Neural cell (in vitro differentiated cells): ENCODE measurements around the gene GALNT12. TPM values are rescaled to one million over a fixed set of nuclear protein-coding genes. Genes with fewer than 3 reads are reported as not detected.

ENCODE experiments used
- H2AFZ ChIP-seq: fragments of 200-600, 300-800 bp; sonication (generic), shearing (Covaris generic); 2 replicates; pipeline ENCODE4 v1.6.0; 2014; ENCODE audit warnings: low read depth, mild to moderate bottlenecking, antibody characterized with exemption, low read length, moderate library complexity
- H3F3A ChIP-seq: fragments of 200-600 bp; shearing (Covaris generic); 2 replicates; pipeline ENCODE4 v1.6.1; 2016; ENCODE audit warnings: mild to moderate bottlenecking, moderate library complexity, mixed read lengths, antibody characterized with exemption, low read length; ENCODE audit not compliant: insufficient read depth, poor library complexity, severe bottlenecking
- H3K27ac ChIP-seq: fragments of 200-600, 300-800 bp; sonication (generic), shearing (Covaris generic); 2 replicates; pipeline ENCODE4 v1.5.1; 2014; ENCODE audit warnings: mild to moderate bottlenecking, low read length, moderate library complexity
- H3K27me3 ChIP-seq: fragments of 300-800, 200-600 bp; sonication (generic), shearing (Covaris generic); 2 replicates; pipeline ENCODE4 v1.6.0; 2014; ENCODE audit warnings: mild to moderate bottlenecking, low read depth, low read length, moderate library complexity; ENCODE audit not compliant: insufficient read depth
- H3K36me3 ChIP-seq: fragments of 300-800, 200-600 bp; sonication (generic), shearing (Covaris generic); 2 replicates; pipeline ENCODE4 v1.5.1; 2014; ENCODE audit warnings: mild to moderate bottlenecking, antibody characterized with exemption, low read length, moderate library complexity; ENCODE audit not compliant: insufficient read depth
- H3K4me2 ChIP-seq: fragments of 300-800, 200-600 bp; sonication (generic), shearing (Covaris generic); 2 replicates; pipeline ENCODE4 v1.6.0; 2014; ENCODE audit warnings: mild to moderate bottlenecking, low read length
- H3K4me3 ChIP-seq: fragments of 300-800, 200-600 bp; sonication (generic), shearing (Covaris generic); 2 replicates; pipeline ENCODE4 v1.5.1; 2014; ENCODE audit warnings: mild to moderate bottlenecking, low read length, moderate library complexity
- H3K79me2 ChIP-seq: fragments of 200-600 bp; shearing (Covaris generic); replicated peaks from 2 replicates; pipeline ENCODE4 v1.6.0; 2014; ENCODE audit warnings: mild to moderate bottlenecking, low read length, moderate library complexity; ENCODE audit not compliant: insufficient read depth
- H3K9ac ChIP-seq: fragments of 300-800, 200-600 bp; sonication (generic), shearing (Covaris generic); 2 replicates; pipeline ENCODE4 v1.6.1; 2016; ENCODE audit warnings: mild to moderate bottlenecking, low read length, mixed read lengths
- H3K9me2 ChIP-seq: fragments of 200-600 bp; shearing (Covaris generic); 2 replicates; pipeline ENCODE4 v1.6.1; 2016; ENCODE audit warnings: mild to moderate bottlenecking, low read length, mixed read lengths; ENCODE audit not compliant: insufficient read depth
- H3K9me3 ChIP-seq: fragments of 200-600, 300-800 bp; sonication (generic), shearing (Covaris generic); 2 replicates; pipeline ENCODE4 v1.6.1; 2016; ENCODE audit warnings: mild to moderate bottlenecking, mixed run types, low read length, moderate library complexity, mixed read lengths
- H4K20me1 ChIP-seq: fragments of 200-600 bp; shearing (Covaris generic); 2 replicates; pipeline ENCODE4 v1.6.1; 2016; ENCODE audit warnings: mild to moderate bottlenecking, mixed run types; ENCODE audit not compliant: insufficient read depth
- EP300 ChIP-seq: fragments of 450-650 bp; conservative IDR thresholded peaks from 2 replicates; pipeline ENCODE4 v1.6.1; 2014; ENCODE audit warnings: antibody characterized with exemption, mild to moderate bottlenecking, moderate library complexity; ENCODE audit not compliant: poor library complexity, severe bottlenecking
- POLR2AphosphoS5 ChIP-seq: IDR thresholded peaks from 2 replicates; pipeline ENCODE4 v1.6.1; 2012
- RAD21 ChIP-seq: fragments of 450-650 bp; conservative IDR thresholded peaks from 2 replicates; pipeline ENCODE4 v1.6.1; 2014; ENCODE audit warnings: antibody characterized with exemption, mild to moderate bottlenecking, moderate library complexity
- SMC3 ChIP-seq: fragments of 450-650 bp; conservative IDR thresholded peaks from 2 replicates; pipeline ENCODE4 v1.6.1; 2014; ENCODE audit warnings: antibody characterized with exemption, mild to moderate bottlenecking, moderate library complexity; ENCODE audit not compliant: poor library complexity
- TAF1 ChIP-seq: IDR thresholded peaks from 2 replicates; pipeline ENCODE4 v1.6.1; 2012; ENCODE audit warnings: low read depth
- polyA plus RNA-seq: library from polyadenylated mRNA; depleted of rRNA; stranded (reverse); fragments of >200 nt; gene quantifications from 2 replicates; pipeline ENCODE4 v1.2.3, GENCODE V29; 2014
- TF ChIP-seq, protein P1 (sequence below): IDR thresholded peaks from 2 replicates; pipeline ENCODE4 v1.6.1; 2012; ENCODE audit warnings: borderline replicate concordance
- TF ChIP-seq, protein P2 (sequence below): fragments of 450-650 bp; IDR thresholded peaks from 2 replicates; pipeline ENCODE4 v1.5.1; 2014; ENCODE audit warnings: antibody characterized with exemption, mild to moderate bottlenecking, moderate library complexity; ENCODE audit not compliant: poor library complexity, severe bottlenecking

The GALNT12 gene
- polyA plus RNA-seq, 1 donor from 2014 or later, result 8.4 TPM

DNA sequence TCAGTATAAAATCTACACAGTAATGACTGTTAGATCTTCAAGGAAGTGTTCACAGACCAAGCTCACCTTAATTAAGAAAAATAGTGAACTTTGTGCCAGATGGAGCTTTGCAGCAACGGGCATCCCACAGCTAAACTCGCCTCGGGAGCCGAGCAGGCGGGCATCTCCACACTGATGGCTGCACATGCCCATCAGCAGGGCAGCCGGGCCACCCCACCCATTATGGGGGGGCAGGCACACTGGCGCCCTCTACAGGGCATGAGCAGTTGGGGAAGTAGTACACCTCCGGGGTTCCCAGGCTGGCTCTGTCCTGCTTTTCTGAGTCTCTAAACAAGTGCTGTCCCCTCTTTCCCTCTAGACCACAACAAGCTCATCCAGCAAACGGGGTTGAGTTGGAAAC, 32.7 kb upstream of the GALNT12 start:
- H3K79me2 ChIP-seq, result no peaks in the 10 kb centered on the region
- no peaks in the 10 kb centered on the region for H3K27me3 ChIP-seq
- TF ChIP-seq, protein P1, sequence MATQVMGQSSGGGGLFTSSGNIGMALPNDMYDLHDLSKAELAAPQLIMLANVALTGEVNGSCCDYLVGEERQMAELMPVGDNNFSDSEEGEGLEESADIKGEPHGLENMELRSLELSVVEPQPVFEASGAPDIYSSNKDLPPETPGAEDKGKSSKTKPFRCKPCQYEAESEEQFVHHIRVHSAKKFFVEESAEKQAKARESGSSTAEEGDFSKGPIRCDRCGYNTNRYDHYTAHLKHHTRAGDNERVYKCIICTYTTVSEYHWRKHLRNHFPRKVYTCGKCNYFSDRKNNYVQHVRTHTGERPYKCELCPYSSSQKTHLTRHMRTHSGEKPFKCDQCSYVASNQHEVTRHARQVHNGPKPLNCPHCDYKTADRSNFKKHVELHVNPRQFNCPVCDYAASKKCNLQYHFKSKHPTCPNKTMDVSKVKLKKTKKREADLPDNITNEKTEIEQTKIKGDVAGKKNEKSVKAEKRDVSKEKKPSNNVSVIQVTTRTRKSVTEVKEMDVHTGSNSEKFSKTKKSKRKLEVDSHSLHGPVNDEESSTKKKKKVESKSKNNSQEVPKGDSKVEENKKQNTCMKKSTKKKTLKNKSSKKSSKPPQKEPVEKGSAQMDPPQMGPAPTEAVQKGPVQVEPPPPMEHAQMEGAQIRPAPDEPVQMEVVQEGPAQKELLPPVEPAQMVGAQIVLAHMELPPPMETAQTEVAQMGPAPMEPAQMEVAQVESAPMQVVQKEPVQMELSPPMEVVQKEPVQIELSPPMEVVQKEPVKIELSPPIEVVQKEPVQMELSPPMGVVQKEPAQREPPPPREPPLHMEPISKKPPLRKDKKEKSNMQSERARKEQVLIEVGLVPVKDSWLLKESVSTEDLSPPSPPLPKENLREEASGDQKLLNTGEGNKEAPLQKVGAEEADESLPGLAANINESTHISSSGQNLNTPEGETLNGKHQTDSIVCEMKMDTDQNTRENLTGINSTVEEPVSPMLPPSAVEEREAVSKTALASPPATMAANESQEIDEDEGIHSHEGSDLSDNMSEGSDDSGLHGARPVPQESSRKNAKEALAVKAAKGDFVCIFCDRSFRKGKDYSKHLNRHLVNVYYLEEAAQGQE, result no peak
- TF ChIP-seq, protein P2, sequence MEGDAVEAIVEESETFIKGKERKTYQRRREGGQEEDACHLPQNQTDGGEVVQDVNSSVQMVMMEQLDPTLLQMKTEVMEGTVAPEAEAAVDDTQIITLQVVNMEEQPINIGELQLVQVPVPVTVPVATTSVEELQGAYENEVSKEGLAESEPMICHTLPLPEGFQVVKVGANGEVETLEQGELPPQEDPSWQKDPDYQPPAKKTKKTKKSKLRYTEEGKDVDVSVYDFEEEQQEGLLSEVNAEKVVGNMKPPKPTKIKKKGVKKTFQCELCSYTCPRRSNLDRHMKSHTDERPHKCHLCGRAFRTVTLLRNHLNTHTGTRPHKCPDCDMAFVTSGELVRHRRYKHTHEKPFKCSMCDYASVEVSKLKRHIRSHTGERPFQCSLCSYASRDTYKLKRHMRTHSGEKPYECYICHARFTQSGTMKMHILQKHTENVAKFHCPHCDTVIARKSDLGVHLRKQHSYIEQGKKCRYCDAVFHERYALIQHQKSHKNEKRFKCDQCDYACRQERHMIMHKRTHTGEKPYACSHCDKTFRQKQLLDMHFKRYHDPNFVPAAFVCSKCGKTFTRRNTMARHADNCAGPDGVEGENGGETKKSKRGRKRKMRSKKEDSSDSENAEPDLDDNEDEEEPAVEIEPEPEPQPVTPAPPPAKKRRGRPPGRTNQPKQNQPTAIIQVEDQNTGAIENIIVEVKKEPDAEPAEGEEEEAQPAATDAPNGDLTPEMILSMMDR, result peak; percentile 28
- H3K36me3 ChIP-seq, result no peaks in the 10 kb centered on the region
- no peaks in the 10 kb centered on the region for H3K9me2 ChIP-seq
- H3F3A ChIP-seq, result no peaks in the 10 kb centered on the region
- no peak overlapping the region for H3K27ac ChIP-seq
- H3K9ac ChIP-seq, result no peak overlapping the region
- no peak overlapping the region for H2AFZ ChIP-seq
- no peaks in the 10 kb centered on the region for H4K20me1 ChIP-seq
- H3K4me3 ChIP-seq, result no peak overlapping the region
- H3K9me3 ChIP-seq, result no peaks in the 10 kb centered on the region
- H3K4me2 ChIP-seq, result no peak overlapping the region

DNA sequence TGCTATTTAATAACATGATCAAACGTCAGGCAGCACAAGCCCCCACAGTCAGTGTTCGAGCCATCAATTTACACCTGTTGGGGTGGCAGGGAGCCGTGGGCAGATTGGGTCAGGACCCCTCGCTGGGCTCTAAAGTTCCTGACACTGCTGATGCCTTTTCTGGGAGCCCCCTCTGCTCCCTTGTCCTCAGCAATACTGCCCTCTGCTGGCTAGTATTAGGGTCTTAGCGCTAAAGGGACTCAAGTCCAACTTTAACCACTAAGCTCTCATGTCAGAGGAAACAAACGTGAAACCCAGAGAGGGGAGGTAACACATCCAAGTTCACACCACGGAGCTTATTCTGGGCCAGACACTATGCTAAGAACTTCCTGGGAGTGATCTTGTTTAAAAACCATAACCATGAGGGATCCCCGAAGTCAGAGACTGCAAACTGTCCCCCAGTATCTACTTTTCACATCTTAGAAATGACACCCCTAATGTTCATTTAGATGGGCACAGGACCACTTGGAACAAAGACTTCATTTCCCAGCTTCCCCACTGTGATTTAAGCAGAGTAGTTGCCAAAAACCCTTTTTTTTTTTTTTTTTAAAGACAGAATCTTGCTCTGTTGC, 31.5 kb upstream of the GALNT12 start:
- no peaks in the 10 kb centered on the region for H3K9me2 ChIP-seq
- H3F3A ChIP-seq, result no peaks in the 10 kb centered on the region
- no peak overlapping the region for H3K9ac ChIP-seq
- H3K27ac ChIP-seq, result no peak overlapping the region
- H2AFZ ChIP-seq, result no peak overlapping the region
- no peaks in the 10 kb centered on the region for H4K20me1 ChIP-seq
- H3K27me3 ChIP-seq, result no peaks in the 10 kb centered on the region
- H3K36me3 ChIP-seq, result no peaks in the 10 kb centered on the region
- H3K4me2 ChIP-seq, result no peak overlapping the region
- no peaks in the 10 kb centered on the region for H3K9me3 ChIP-seq
- TF ChIP-seq, protein P1, result no peak
- TF ChIP-seq EP300, result no peak
- TF ChIP-seq, protein P2, result peak; percentile 84
- peak; percentile 82 for TF ChIP-seq RAD21
- no peak for TF ChIP-seq TAF1
- peak; percentile 89 for TF ChIP-seq SMC3
- no peak for TF ChIP-seq POLR2AphosphoS5
- H3K4me3 ChIP-seq, result no peak overlapping the region
- no peaks in the 10 kb centered on the region for H3K79me2 ChIP-seq
